GM12878 (cell line): ENCODE results near the gene FIG4. TPM values are rescaled to one million over a fixed set of nuclear protein-coding genes. Genes with fewer than 3 reads are reported as not detected.
A peak's percentile ranks its signal among the peaks of the same experiment; 100 is the strongest.

Experiments used
- ATAC-seq: fragments of 200-7000 bp; cut with Tn5 transposase; 3 replicates; pipeline ENCODE4 v1.9.1; 2020; ENCODE audit warnings: mild to moderate bottlenecking, moderate library complexity
- BruUV-seq: library from RNA; stranded (reverse); fragments of 400-500 nt; replicated peaks from 2 replicates; lab custom pipeline; 2021; lab: Mats Ljungman, UMichigan
- CTCF ChIA-PET: fragments of 300-600 bp; sonication (Branson Sonifier 250); formaldehyde crosslinking; extraction: SDS; loops from one replicate; lab custom pipeline; 2021; ENCODE audit warnings: inconsistent platforms; lab: Yijun Ruan, JAX
- POLR2A ChIA-PET: fragments of 350-600 bp; formaldehyde crosslinking; extraction: SDS; loops from one replicate; lab custom pipeline; 2021; ENCODE audit warnings: inconsistent platforms; lab: Charles Lee
- RAD21 ChIA-PET: fragments of 300-600 bp; sonication (Branson Sonifier 250); formaldehyde crosslinking; loops from one replicate; lab custom pipeline; 2023; ENCODE audit warnings: antibody characterized with exemption; ENCODE audit not compliant: unreplicated experiment; lab: Charles Lee
- SMC1A ChIA-PET: fragments of 300-600 bp; sonication (Branson Sonifier 250); formaldehyde crosslinking; loops from one replicate; lab custom pipeline; 2023; ENCODE audit not compliant: unreplicated experiment, uncharacterized antibody; lab: Charles Lee
- DNase-seq: peaks from one replicate; pipeline ENCODE4 v3.0.0-alpha.2; 2011; ENCODE audit warnings: low read depth, low spot score
- FAIRE-seq: peaks from 3 replicates; lab custom pipeline; 2011; peaks lifted over from hg19 to GRCh38; lab: Jason Lieb, UNC
- H2AFZ ChIP-seq: 2 replicates; pipeline ENCODE4 v1.6.0; 2011; ENCODE audit warnings: low read depth, low read length, control low read depth; ENCODE audit not compliant: control insufficient read depth
- H3K27ac ChIP-seq: 2 replicates; pipeline ENCODE4 v1.5.1; 2011; ENCODE audit warnings: control low read depth; ENCODE audit not compliant: control insufficient read depth, insufficient read depth
- H3K27me3 ChIP-seq, 2 experiments: replicated peaks in 1 of 2; 2 replicates each; pipeline versions ENCODE4 v1.6.0 to v1.6.1; 2011; ENCODE audit warnings: low read length in 1 of 2; ENCODE audit not compliant: control insufficient read depth in 2 of 2, insufficient read depth in 2 of 2
- H3K36me3 ChIP-seq, 2 experiments: 2 replicates each; pipeline ENCODE4 v1.5.1; 2011; ENCODE audit warnings: low read length in 1 of 2; ENCODE audit not compliant: control insufficient read depth in 2 of 2, insufficient read depth in 2 of 2
- H3K4me1 ChIP-seq: 2 replicates; pipeline ENCODE4 v1.6.1; 2011; ENCODE audit warnings: mild to moderate bottlenecking, low read length, moderate library complexity, mixed read lengths; ENCODE audit not compliant: control insufficient read depth, insufficient read depth
- H3K4me2 ChIP-seq: 2 replicates; pipeline ENCODE4 v1.6.0; 2011; ENCODE audit warnings: control low read depth; ENCODE audit not compliant: control insufficient read depth, insufficient read depth
- H3K4me3 ChIP-seq: fragments of 200-600 bp; sonication (generic); 2 replicates; pipeline ENCODE4 v1.5.1; 2016
- H3K79me2 ChIP-seq: 2 replicates; pipeline ENCODE4 v1.6.0; 2011; ENCODE audit warnings: low read length; ENCODE audit not compliant: control insufficient read depth, insufficient read depth
- H3K9ac ChIP-seq: 2 replicates; pipeline ENCODE4 v1.8.0; 2011; ENCODE audit warnings: low read length, control low read depth, mixed read lengths; ENCODE audit not compliant: control insufficient read depth, insufficient read depth
- H3K9me3 ChIP-seq: replicated peaks from 3 replicates; pipeline ENCODE4 v1.5.1; 2011; ENCODE audit warnings: mild to moderate bottlenecking, low read length; ENCODE audit not compliant: control insufficient read depth, insufficient read depth
- H4K20me1 ChIP-seq: 2 replicates; pipeline ENCODE4 v1.6.0; 2011; ENCODE audit not compliant: control insufficient read depth, insufficient read depth
- BCL11A ChIP-seq: IDR thresholded peaks from 2 replicates; pipeline ENCODE4 v1.6.1; 2011; ENCODE audit warnings: low read depth, low read length
- GATAD2B ChIP-seq: fragments of 450-650 bp; conservative IDR thresholded peaks from 2 replicates; pipeline ENCODE4 v1.6.1; 2017; ENCODE audit warnings: low read depth, mild to moderate bottlenecking, moderate library complexity
- MTA3 ChIP-seq: IDR thresholded peaks from 2 replicates; pipeline ENCODE4 v1.6.1; 2012; ENCODE audit warnings: low read length, inconsistent platforms, borderline replicate concordance
- MXI1 ChIP-seq: fragments of 150-350 bp; IDR thresholded peaks from 2 replicates; pipeline ENCODE4 v1.6.1; 2011; ENCODE audit warnings: low read depth, mild to moderate bottlenecking, inconsistent platforms, low read length, improper control_type of control experiment
- NR2F1 ChIP-seq: fragments of 450-650 bp; conservative IDR thresholded peaks from 2 replicates; pipeline ENCODE4 v1.6.1; 2017; ENCODE audit warnings: mild to moderate bottlenecking
- NRF1 ChIP-seq: conservative IDR thresholded peaks from 2 replicates; pipeline ENCODE4 v1.6.1; 2011; ENCODE audit warnings: mild to moderate bottlenecking, low read depth, low read length, improper control_type of control experiment
- RAD21 ChIP-seq: IDR thresholded peaks from 2 replicates; pipeline ENCODE4 v1.6.1; 2011; ENCODE audit warnings: mild to moderate bottlenecking, low read depth, low read length, moderate library complexity; ENCODE audit not compliant: insufficient read depth
- SMC3 ChIP-seq: IDR thresholded peaks from 2 replicates; pipeline ENCODE4 v1.6.1; 2011; ENCODE audit warnings: low read length, improper control_type of control experiment, borderline replicate concordance
- SREBF2 ChIP-seq: IDR thresholded peaks from 2 replicates; pipeline ENCODE4 v1.6.1; 2012; ENCODE audit warnings: mild to moderate bottlenecking, low read length
- TCF7 ChIP-seq: IDR thresholded peaks from 2 replicates; pipeline ENCODE4 v1.6.1; 2014; ENCODE audit warnings: antibody characterized with exemption, borderline replicate concordance
- YY1 ChIP-seq: IDR thresholded peaks from 2 replicates; pipeline ENCODE4 v1.6.1; 2011; ENCODE audit warnings: low read depth, mild to moderate bottlenecking, low read length
- WGBS: methylation state at CpG from one replicate; pipeline ENCODE4 v1.1.6; 2016; ENCODE audit warnings: low lambda C conversion rate; ENCODE audit not compliant: insufficient replicate concordance, insufficient coverage; ENCODE audit errors: missing lambda C conversion rate; 5-methylcytosine and 5-hydroxymethylcytosine counted together
- in situ Hi-C: fragments of 300-500 bp; cut with MboI; formaldehyde crosslinking; loops from 9 replicates; pipeline ENCODE4 v1.14.3; 2018; ENCODE audit warnings: mixed read lengths
- intact Hi-C: fragments of 100-400 bp; cut with micrococcal nuclease; formaldehyde crosslinking; loops from one replicate; pipeline ENCODE4 v1.14.2; 2022; ENCODE audit not compliant: unreplicated experiment
- polyA plus RNA-seq, 11 experiments: library from polyadenylated mRNA; depleted of rRNA in 4 of 11; unstranded in 6 of 11; stranded (reverse) in 5 of 11; fragments of >200 nt; fragmentation: Nextera tagmentation in 4 of 11; fragmentation: Illumina TruSeq in 1 of 11; extraction: Ambion mirVana in 4 of 11; extraction: Trizol in 1 of 11; gene quantifications; 1 replicate in 1 of 11; 2 replicates in 10 of 11; pipeline versions ENCODE4 v1.2.1 to v1.2.3, GENCODE V29; 2011 to 2016; ENCODE audit warnings: inconsistent platforms in 2 of 11, missing spikeins in 2 of 11, low read depth in 1 of 11
- total RNA-seq, 4 experiments: library from RNA; depleted of rRNA in 3 of 4; stranded (reverse); fragments of >200 nt in 3 of 4; fragmentation: Illumina TruSeq in 1 of 4; extraction: Trizol in 1 of 4; gene quantifications; 2 replicates each; pipeline versions ENCODE4 v1.2.1 to v1.2.3, GENCODE V29; 2013 to 2021
- TF ChIP-seq, protein P1 (sequence below): fragments of 450-650 bp; IDR thresholded peaks from 2 replicates; pipeline ENCODE4 v1.6.1; 2016; ENCODE audit warnings: mild to moderate bottlenecking
- TF ChIP-seq, protein P2 (sequence below), 3 experiments: IDR thresholded peaks in 2 of 3; conservative IDR thresholded peaks in 1 of 3; 2 replicates each; pipeline ENCODE4 v1.5.1; 2011; ENCODE audit warnings: low read depth in 3 of 3, low read length in 3 of 3, mild to moderate bottlenecking in 3 of 3, control low read depth in 2 of 3, moderate library complexity in 2 of 3, inconsistent platforms in 1 of 3, mixed read lengths in 1 of 3; ENCODE audit not compliant: control insufficient read depth in 2 of 3, insufficient read depth in 1 of 3; ENCODE audit errors: extremely low read depth in 1 of 3

FIG4 gene
- total and polyA plus RNA-seq, 10 of the 15 experiments (the other 5 are each of a cell fraction or from before 2014, with no cell fraction given) = 3.8 to 23.2 (median 11.8) TPM

GRCh38 chr6:109695468-109695867 is 4.4 kb downstream of the FIG4 start:
- in situ Hi-C loops = loop anchor here (10.0 kb wide), 1 partner anchor 171 kb away; no protein-coding TSS in a partner anchor

More at GRCh38 chr6:109695468-109695867, 4.4 kb downstream of the FIG4 start:
- TF ChIP-seq NRF1 (no peak), NR2F1 (peak; percentile 83), MTA3 (no peak), BCL11A (no peak), SMC3 (peak; percentile 38; the same call in 1 of the 2 replicates), TCF7 (no peak), SREBF2 (no peak), MXI1 (no peak), GATAD2B (no peak), RAD21 (0 out of 2 replicates have a peak, but pooled peaks have one; percentile 16), YY1 (peak; percentile 32; the same call in 1 of the 2 replicates)
- TF ChIP-seq, protein P1, sequence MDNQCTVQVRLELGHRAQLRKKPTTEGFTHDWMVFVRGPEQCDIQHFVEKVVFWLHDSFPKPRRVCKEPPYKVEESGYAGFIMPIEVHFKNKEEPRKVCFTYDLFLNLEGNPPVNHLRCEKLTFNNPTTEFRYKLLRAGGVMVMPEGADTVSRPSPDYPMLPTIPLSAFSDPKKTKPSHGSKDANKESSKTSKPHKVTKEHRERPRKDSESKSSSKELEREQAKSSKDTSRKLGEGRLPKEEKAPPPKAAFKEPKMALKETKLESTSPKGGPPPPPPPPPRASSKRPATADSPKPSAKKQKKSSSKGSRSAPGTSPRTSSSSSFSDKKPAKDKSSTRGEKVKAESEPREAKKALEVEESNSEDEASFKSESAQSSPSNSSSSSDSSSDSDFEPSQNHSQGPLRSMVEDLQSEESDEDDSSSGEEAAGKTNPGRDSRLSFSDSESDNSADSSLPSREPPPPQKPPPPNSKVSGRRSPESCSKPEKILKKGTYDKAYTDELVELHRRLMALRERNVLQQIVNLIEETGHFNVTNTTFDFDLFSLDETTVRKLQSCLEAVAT = 0 out of 2 replicates have a peak, but pooled peaks have one; percentile 20
- TF ChIP-seq, protein P2, sequence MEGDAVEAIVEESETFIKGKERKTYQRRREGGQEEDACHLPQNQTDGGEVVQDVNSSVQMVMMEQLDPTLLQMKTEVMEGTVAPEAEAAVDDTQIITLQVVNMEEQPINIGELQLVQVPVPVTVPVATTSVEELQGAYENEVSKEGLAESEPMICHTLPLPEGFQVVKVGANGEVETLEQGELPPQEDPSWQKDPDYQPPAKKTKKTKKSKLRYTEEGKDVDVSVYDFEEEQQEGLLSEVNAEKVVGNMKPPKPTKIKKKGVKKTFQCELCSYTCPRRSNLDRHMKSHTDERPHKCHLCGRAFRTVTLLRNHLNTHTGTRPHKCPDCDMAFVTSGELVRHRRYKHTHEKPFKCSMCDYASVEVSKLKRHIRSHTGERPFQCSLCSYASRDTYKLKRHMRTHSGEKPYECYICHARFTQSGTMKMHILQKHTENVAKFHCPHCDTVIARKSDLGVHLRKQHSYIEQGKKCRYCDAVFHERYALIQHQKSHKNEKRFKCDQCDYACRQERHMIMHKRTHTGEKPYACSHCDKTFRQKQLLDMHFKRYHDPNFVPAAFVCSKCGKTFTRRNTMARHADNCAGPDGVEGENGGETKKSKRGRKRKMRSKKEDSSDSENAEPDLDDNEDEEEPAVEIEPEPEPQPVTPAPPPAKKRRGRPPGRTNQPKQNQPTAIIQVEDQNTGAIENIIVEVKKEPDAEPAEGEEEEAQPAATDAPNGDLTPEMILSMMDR (IDR thresholded peaks at IDR 0.05 in 2 of 3, conservative IDR thresholded peaks at IDR 0.05 in 1 of 3; ENCODE audit: control insufficient read depth in 2 of 3, extremely low read depth in 1 of 3, insufficient read depth in 1 of 3, low read depth in 3 of 3, low read length in 3 of 3) = peak; percentile 12 to 35 (median 18); a peak in 3 of 6 replicates
- TF ChIP-seq, all 136 proteins: peak for 6
- H3K9me3 ChIP-seq = no peaks in the 10 kb centered on the region
- no TSS peak for BruUV-seq
- SMC1A ChIA-PET = interaction anchor here (0.6 to 1.9 kb wide), 3 partner anchors 99 to 264 kb away, joined by 4 to 5 read pairs (median 4); no protein-coding TSS in a partner anchor
- no peak for ATAC-seq
- H3K4me1 ChIP-seq = peaks cover 5% of the 10 kb centered on the region
- no peak overlapping the region for H2AFZ ChIP-seq
- CTCF ChIA-PET = interaction anchor here (0.8 to 5.1 kb wide), 5 partner anchors 9 to 344 kb away, joined by 3 to 41 read pairs (median 4); no protein-coding TSS in a partner anchor
- no peaks in the 10 kb centered on the region for H3K36me3 ChIP-seq
- 56% methylated on average over 4 of the region's 4 CpGs for WGBS
- no peaks in the 10 kb centered on the region for H3K27me3 ChIP-seq
- intact Hi-C loops = loop anchor here (2.0 to 10.0 kb wide), 2 partner anchors 169 to 489 kb away; partner anchors contain the start of gene CDC40
- POLR2A ChIA-PET = interaction anchor here (0.7 kb wide), 1 partner anchor 95 kb away, joined by 3 read pairs; no protein-coding TSS in a partner anchor
- no peaks in the 10 kb centered on the region for H4K20me1 ChIP-seq
- no peak overlapping the region for H3K27ac ChIP-seq
- H3K79me2 ChIP-seq = peaks cover 8% of the 10 kb centered on the region
- RAD21 ChIA-PET = interaction anchor here (1.3 kb wide), 1 partner anchor 344 kb away, joined by 4 read pairs; no protein-coding TSS in a partner anchor
- H3K9ac ChIP-seq = no peak overlapping the region
- FAIRE-seq = peak; percentile 80
- H3K4me2 ChIP-seq = no peak overlapping the region
- no peak overlapping the region for H3K4me3 ChIP-seq
- no peak for DNase-seq
